Stimulated activated CD4-positive, alpha-beta T cell treated with anti-CD3 and anti-CD28 coated beads, TNF-alpha, amount 100 ng/mL, for 24 hours (primary cell): ENCODE data around the gene EVX2.

Experiments
- DNase-seq, 3 experiments: peaks; one replicate each; pipeline ENCODE4 v3.0.0-alpha.2; 2020; ENCODE audit warnings: low read depth in 3 of 3

Gene EVX2

DNA sequence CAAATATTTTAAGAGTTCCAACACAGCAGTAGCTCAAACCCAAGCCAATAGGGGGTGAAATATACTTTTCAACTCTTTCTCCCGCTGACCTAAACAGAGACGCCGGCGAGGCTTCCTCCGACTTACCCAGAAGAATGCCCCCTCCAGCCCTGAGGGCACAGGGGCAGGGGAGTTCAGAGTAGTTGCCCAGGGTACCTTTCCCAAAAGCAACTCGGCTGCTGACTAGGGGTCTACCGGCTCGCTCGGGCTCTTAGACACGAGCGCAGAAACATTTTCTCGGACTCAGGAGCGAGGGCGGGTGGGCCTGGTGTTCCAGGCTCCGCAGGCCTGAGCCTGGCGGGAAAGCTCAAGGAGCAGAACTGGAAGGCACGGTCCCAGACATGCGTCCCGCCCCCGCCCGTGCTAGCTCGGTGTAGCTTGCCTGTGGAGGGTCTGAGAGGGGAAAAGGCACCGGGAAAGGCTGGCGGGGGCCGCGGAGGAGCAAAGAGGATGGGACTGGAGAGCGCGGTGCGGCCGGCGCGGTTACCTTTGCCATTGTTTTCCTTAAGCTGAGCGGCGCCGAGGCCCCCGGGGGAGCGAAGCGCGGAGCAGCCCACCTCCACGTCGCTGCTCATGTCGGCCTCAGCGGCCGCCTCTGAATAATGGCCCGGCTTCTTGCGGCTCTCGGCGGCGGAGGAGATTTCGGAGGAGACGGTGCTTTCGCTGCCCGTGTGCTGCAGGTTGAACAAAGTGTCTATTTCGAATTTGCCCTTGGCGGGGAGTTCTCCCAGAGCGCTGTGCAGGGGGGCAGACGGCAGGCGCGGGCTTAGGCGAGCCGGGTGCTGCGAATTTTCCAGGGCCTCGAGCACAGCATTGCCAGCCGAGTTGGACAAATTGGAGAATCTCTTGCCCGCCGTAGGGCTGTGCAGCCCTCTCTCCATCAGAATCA is 674 bp downstream of the EVX2 start:
- DNase-seq = no peak

DNA sequence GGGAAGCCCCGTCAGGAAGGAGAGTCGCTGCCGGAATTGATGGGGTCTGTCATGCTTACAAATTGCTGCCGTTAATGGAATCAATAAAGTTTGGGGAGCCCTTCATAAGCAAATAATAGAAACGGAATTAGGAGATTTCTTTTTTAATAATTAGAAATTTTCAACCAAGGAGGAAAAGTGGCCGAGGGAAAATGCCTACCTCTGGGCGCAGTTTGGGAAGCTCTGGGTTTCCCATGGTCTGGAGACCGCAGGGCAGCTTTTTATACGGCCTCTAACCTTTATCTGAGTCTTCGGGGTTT is 1.3 kb downstream of the EVX2 start:
- DNase-seq = no peak

DNA sequence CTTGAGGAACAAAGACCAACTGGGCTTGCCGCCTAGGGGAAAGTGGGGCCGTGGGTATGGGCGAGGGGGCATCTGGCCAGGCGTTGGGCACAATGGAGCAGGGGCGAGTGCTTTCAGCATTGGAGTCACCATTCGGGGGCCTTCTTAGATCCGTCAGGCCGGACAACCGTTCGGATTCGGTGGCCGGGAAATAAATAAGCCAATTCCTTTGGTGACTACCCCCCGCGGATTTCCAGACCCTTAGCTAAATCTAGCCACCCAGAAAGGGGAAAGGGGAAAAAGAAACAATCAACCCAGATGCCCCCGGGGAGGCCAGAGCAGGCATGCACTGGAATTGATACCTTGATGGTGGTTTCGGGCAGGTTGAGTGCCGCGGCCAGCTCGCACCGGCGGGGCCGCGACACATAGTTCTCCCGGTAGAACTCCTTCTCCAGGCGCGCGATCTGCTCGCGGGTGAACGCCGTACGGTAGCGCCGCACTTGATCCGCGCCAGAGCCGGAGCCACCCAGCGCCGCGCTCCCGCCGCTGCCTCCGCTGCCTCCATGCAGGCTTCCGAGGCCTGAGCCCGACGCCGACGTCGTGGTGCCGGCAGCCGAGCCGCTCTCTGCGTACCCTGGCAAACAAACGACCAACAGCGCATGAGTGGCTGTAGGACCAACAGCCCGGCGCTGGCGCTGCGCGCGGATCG is 1.8 kb downstream of the EVX2 start:
- no peak for DNase-seq

DNA sequence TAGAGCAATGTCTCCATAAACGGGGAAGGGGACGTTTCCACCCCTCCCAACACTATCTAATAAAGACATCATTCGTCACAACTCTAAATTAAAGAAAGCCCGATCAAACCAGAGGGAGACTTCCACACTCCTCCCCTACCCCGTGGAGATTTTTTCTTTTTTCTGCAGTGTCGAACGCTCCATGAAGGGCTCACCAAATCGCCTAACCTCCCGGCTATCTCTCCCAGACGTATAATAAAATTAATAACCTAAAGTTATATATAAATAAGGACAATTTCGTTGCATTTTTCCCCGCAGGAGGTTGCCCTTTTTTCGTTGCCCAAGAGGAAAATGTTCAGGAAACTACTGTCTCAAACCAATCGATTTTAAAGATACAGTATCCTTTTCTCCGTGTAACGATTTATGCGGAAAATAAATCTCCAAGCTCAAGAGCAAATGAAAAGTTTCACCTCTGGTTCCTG is 2.4 kb downstream of the EVX2 start:
- no peak for DNase-seq

- DNase-seq = no peak
Measured at GRCh38 chr2:176080540-176081375, 3.0 kb downstream of the EVX2 start.

DNA sequence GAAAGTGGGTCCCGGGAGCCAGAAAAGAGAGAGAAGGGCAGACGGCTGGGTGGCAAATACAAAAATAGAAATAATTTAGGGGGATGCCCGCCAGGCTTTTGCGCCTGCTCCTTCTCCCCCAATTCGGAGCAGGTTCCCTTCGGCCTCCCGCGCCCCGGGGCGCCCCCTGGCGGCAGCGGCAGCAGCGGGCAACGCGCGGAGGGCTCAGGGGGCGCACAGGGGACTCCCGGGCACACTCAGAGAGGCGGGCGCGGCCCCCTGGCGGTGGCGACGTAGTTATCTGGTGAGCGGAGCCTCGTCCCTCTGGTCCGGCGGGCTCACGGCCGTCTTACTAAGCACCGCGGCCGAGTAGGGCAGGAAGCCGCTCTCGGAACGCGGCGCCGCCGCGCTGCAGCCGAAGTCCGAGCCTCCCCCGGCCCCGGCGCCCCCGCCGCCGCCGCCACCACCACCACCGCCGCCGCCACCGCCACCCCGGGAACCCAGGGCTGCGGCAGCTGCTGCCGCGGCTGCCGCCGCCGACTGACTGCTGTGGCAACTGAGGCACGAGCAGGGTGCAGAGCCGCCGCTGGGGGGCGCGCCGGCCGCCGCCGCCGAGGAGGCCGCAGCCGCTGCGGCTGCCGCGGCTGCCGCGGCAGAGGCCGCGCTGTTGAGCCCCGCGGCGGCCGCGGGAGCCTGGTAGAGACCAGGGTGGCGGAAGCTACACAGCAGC is 3.8 kb downstream of the EVX2 start:
- no peak for DNase-seq

DNA sequence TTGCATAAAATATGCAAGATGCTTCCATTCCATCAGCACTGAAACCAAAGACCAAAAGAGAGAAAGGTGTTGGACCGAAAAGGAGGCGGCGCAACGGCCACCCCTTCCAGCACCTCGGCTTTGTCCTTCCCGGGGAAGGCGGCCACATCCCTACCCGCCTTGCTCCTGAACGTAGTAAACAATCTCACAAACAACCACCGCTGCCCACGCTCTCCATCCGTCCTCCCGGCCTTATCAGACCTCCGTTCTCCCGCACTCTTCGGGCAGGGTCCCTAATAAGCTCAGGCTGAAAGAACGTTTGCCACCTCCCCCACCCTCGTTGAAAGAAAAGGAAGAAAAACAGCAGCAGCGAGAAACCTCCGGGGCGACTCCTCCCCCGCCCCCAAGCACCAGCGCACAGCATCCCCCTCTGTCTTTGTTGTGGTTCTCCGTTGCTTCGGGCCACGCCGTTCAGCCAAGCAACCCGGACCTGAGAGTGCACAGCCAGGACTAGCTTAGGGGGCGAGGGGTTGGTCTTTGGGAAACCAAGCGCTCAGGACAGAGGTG is 4.4 kb downstream of the EVX2 start:
- no peak for DNase-seq

DNA sequence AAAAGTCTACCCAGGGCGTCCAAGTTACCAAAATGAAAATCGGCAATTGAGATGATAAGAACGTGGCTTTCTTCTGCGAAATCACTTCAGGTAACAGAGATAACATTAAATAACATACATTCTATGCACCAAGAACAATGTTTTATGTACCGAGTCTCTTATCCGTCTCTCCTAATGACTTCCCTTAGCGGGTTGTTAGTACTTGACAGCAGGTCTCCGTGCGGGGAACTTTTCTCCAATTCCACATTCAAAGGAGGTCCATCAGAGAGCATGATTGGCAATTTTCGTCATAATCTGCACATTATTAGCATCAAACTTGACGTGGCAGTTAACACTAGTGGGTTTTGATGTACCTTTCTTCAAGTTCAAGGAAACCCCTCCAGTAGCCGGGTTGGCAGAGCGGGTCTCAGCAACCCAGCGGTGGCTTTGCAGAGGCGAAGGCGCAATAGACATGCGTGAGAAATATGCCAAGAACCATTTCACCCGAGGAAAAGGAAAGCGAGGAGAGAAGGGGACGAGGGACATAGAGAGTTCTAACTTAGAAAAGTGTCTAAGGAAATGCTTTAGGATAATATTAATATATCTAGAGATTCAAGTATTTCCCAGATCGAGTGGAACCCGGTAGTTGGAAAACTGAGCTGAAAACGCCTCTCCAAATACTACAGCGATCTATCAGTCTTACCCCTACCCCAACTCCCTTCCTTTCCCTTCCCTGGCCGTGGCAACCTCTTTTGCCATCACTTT is 5.0 kb downstream of the EVX2 start:
- no peak for DNase-seq

- DNase-seq = no peak
Measured at GRCh38 chr2:176076796-176077195, 7.0 kb downstream of the EVX2 start.

- DNase-seq = no peak
Measured at GRCh38 chr2:176076063-176076462, 7.7 kb downstream of the EVX2 start.

- DNase-seq = no peak
Measured at GRCh38 chr2:176075481-176075880, 8.3 kb downstream of the EVX2 start.

DNA sequence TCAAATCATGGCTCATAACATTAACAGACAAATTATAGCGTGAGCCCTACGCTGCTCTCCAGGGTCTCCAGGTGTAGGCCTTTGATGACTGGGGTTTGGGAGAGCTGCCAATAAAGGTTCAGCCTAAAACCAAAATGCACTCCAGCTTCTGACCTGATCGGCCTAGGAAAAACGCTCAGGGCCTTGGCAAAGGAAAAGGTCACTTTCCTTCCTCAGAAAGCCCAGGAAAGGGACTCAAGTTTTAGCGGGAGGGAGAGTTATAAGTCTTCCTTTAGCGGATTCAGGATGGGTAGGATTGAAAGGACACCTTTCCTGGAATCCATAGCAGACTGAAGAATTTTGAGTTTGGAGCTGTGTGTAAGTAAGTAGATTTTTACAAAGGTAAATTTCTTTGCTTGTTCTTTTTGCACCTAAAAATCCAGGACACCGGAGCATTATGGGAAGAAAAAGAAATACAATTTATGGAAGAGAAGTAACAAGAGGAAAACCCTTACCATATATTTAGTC is 8.8 kb downstream of the EVX2 start:
- no peak for DNase-seq

- DNase-seq = no peak
Measured at GRCh38 chr2:176072951-176073904, 10.5 kb downstream of the EVX2 start.

GRCh38 chr2:176072292-176072669 is 11.5 kb downstream of the EVX2 start:
- no peak for DNase-seq

- no peak for DNase-seq
Measured at GRCh38 chr2:176071330-176072291, 12.2 kb downstream of the EVX2 start.

DNA sequence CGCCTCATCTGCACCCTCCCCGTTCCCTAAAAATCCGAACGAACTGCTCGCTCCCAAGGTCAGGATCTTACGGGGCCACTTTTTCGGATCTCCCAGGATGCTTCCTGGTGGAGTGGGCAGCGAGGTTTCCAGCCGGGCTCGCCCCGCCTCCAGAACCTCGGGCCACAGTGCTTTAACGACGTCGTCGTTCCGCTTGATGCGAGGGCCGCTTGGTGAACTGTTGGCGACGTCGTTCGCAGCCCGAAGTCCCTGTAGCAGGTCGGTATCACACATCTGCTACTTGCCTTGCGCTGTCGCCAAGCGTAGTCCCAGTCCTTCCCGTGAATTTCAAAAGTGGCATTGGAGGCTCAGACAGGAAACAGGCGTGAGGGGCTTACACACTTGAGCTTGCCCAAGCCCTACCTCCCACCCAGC is 15.3 kb downstream of the EVX2 start:
- no peak for DNase-seq

- no peak for DNase-seq
Measured at GRCh38 chr2:176067589-176068418, 16.0 kb downstream of the EVX2 start.
